A549 (cell line): ENCODE measurements around the gene CNTN5. TPM values are rescaled to one million over a fixed set of nuclear protein-coding genes. Genes with fewer than 3 reads are reported as not detected.

ENCODE experiments used
- ATAC-seq, 2 experiments: fragments of 200-7000 bp in 1 of 2; fragments of >200 bp in 1 of 2; cut with Nextera tagmentation in 1 of 2; cut with Tn5 transposase in 1 of 2; 3 replicates each; pipeline versions ENCODE4 v1.8.0 to v1.9.1; 2018 to 2020; ENCODE audit warnings: mild to moderate bottlenecking in 1 of 2, moderate library complexity in 1 of 2
- CTCF ChIA-PET: fragments of 300-600 bp; sonication (Branson Sonifier 250); formaldehyde crosslinking; extraction: SDS; loops from one replicate; lab custom pipeline; 2021; ENCODE audit warnings: antibody characterized with exemption, inconsistent platforms; lab: Yijun Ruan, JAX
- POLR2A ChIA-PET: fragments of 350-600 bp; formaldehyde crosslinking; extraction: SDS; loops from one replicate; lab custom pipeline; 2021; ENCODE audit warnings: antibody characterized with exemption, inconsistent platforms; lab: Yijun Ruan, JAX
- DNase-seq, 2 experiments: peaks; one replicate each; pipeline versions ENCODE4 v3.0.0 to v3.0.0-alpha.2; 2011 to 2016; ENCODE audit warnings: low read depth in 1 of 2, low spot score in 1 of 2
- FAIRE-seq: peaks from 2 replicates; lab custom pipeline; 2011; peaks lifted over from hg19 to GRCh38; lab: Jason Lieb, UNC
- H3K27ac ChIP-seq, 2 experiments: fragments of >200 bp; sonication (Bioruptor Twin); formaldehyde crosslinking; 3 replicates each; pipeline ENCODE4 v1.5.1; 2016 to 2017
- H3K4me1 ChIP-seq: fragments of >200 bp; sonication (Bioruptor Twin); formaldehyde crosslinking; 3 replicates; pipeline ENCODE4 v1.6.1; 2016
- H3K4me2 ChIP-seq: fragments of >200 bp; sonication (Bioruptor Twin); formaldehyde crosslinking; 3 replicates; pipeline ENCODE4 v1.6.1; 2016
- H3K4me3 ChIP-seq: fragments of >200 bp; sonication (Bioruptor Twin); formaldehyde crosslinking; 3 replicates; pipeline ENCODE4 v1.5.1; 2016
- H3K9me3 ChIP-seq: fragments of >200 bp; sonication (Bioruptor Twin); formaldehyde crosslinking; 3 replicates; pipeline ENCODE4 v1.6.1; 2016
- ATOH8 ChIP-seq: fragments of 250-450 bp; sonication (Bioruptor Pico); IDR thresholded peaks from 2 replicates; pipeline ENCODE4 v1.5.0; 2020; ENCODE audit warnings: low read depth, mild to moderate bottlenecking, moderate library complexity
- BHLHE40 ChIP-seq: IDR thresholded peaks from 2 replicates; pipeline ENCODE4 v1.6.1; 2012; ENCODE audit warnings: low read depth, low read length, inconsistent platforms
- CBX2 ChIP-seq: fragments of 200-600 bp; sonication (generic); IDR thresholded peaks from 2 replicates; pipeline ENCODE4 v1.6.1; 2016; ENCODE audit warnings: low read depth, mild to moderate bottlenecking, borderline replicate concordance
- CBX8 ChIP-seq: fragments of 200-600 bp; sonication (generic); IDR thresholded peaks from 2 replicates; pipeline ENCODE4 v1.6.1; 2016
- ELK1 ChIP-seq: fragments of 150-350 bp; IDR thresholded peaks from 2 replicates; pipeline ENCODE4 v1.6.1; 2014; ENCODE audit warnings: low read depth, mild to moderate bottlenecking, low read length
- FOSB ChIP-seq: fragments of 250-450 bp; sonication (Bioruptor Pico); IDR thresholded peaks from 2 replicates; pipeline ENCODE4 v1.5.0; 2020; ENCODE audit warnings: mild to moderate bottlenecking, moderate library complexity
- HDAC2 ChIP-seq: fragments of 200-600 bp; sonication (generic); IDR thresholded peaks from 2 replicates; pipeline ENCODE4 v1.6.1; 2016
- HOXB13 ChIP-seq: fragments of 250-450 bp; sonication (Bioruptor Pico); IDR thresholded peaks from 2 replicates; pipeline ENCODE4 v1.5.0; 2020; ENCODE audit warnings: low read depth, mild to moderate bottlenecking, moderate library complexity
- HOXB5 ChIP-seq: fragments of 250-450 bp; sonication (Bioruptor Pico); IDR thresholded peaks from 2 replicates; pipeline ENCODE4 v1.5.0; 2020; ENCODE audit warnings: mild to moderate bottlenecking, moderate library complexity
- JUN ChIP-seq, 2 experiments: fragments of >200 bp; sonication (Bioruptor Twin); formaldehyde crosslinking; IDR thresholded peaks; 2 replicates in 1 of 2; 3 replicates in 1 of 2; pipeline ENCODE4 v1.6.1; 2016 to 2017
- NFE2L2 ChIP-seq: fragments of 150-350 bp; conservative IDR thresholded peaks from 2 replicates; pipeline ENCODE4 v1.6.1; 2014; ENCODE audit warnings: low read length
- NPAS2 ChIP-seq: fragments of 250-450 bp; sonication (Bioruptor Pico); IDR thresholded peaks from 2 replicates; pipeline ENCODE4 v1.8.0; 2022; ENCODE audit warnings: mild to moderate bottlenecking, moderate library complexity, borderline replicate concordance
- NR3C1 ChIP-seq: fragments of >200 bp; sonication (Bioruptor Twin); formaldehyde crosslinking; IDR thresholded peaks from 3 replicates; pipeline ENCODE4 v1.6.1; 2017
- PHF8 ChIP-seq: fragments of 200-600 bp; sonication (generic); IDR thresholded peaks from 2 replicates; pipeline ENCODE4 v1.6.1; 2016; ENCODE audit warnings: low read depth, mild to moderate bottlenecking, antibody characterized with exemption, moderate library complexity, borderline replicate concordance
- RAD21 ChIP-seq, 2 experiments: fragments of >200 bp in 1 of 2; sonication (Bioruptor Twin) in 1 of 2; formaldehyde crosslinking in 1 of 2; IDR thresholded peaks in 1 of 2; conservative IDR thresholded peaks in 1 of 2; 2 replicates in 1 of 2; 3 replicates in 1 of 2; pipeline ENCODE4 v1.6.1; 2012 to 2018; ENCODE audit warnings: inconsistent platforms in 1 of 2
- RNF2 ChIP-seq: fragments of 200-600 bp; sonication (generic); IDR thresholded peaks from 2 replicates; pipeline ENCODE4 v1.6.1; 2016; ENCODE audit warnings: low read depth, mild to moderate bottlenecking, antibody characterized with exemption, moderate library complexity, borderline replicate concordance
- SREBF2 ChIP-seq: fragments of 450-650 bp; IDR thresholded peaks from 2 replicates; pipeline ENCODE4 v1.6.1; 2014; ENCODE audit warnings: mild to moderate bottlenecking, moderate library complexity
- USF2 ChIP-seq: fragments of 450-650 bp; IDR thresholded peaks from 2 replicates; pipeline ENCODE4 v1.6.1; 2014; ENCODE audit warnings: antibody characterized with exemption
- ZSCAN20 ChIP-seq: fragments of 250-450 bp; sonication (Bioruptor Pico); IDR thresholded peaks from 2 replicates; pipeline ENCODE4 v1.8.0; 2022; ENCODE audit warnings: mild to moderate bottlenecking, moderate library complexity
- WGBS: methylation state at CpG from one replicate; pipeline ENCODE4 v1.1.6; 2017; ENCODE audit errors: missing lambda C conversion rate; 5-methylcytosine and 5-hydroxymethylcytosine counted together
- polyA plus RNA-seq, 4 experiments: library from polyadenylated mRNA; depleted of rRNA in 3 of 4; stranded (reverse); fragments of >200 nt; fragmentation: RNase III in 1 of 4; extraction: RNeasy Plus Mini Kit Qiagen cat#74134 plus additional on column Dnase treatment in 1 of 4; gene quantifications; 2 replicates in 3 of 4; 3 replicates in 1 of 4; pipeline ENCODE4 v1.2.3, GENCODE V29; 2011 to 2017
- TF ChIP-seq, protein P1 (sequence below): fragments of 250-450 bp; sonication (Bioruptor Pico); IDR thresholded peaks from 2 replicates; pipeline ENCODE4 v1.5.0; 2021; ENCODE audit warnings: mild to moderate bottlenecking, moderate library complexity, borderline replicate concordance
- TF ChIP-seq, protein P2 (sequence below): fragments of 200-600 bp; sonication (generic); IDR thresholded peaks from 2 replicates; pipeline ENCODE4 v1.6.1; 2016; ENCODE audit warnings: antibody characterized with exemption, mild to moderate bottlenecking, moderate library complexity

The CNTN5 gene
- polyA plus RNA-seq, 2 of the 4 experiments (the other 2 are of a cell fraction) = 0.08 TPM; not detected in 1

GRCh38 chr11:99162819-99163218 lies 142.1 kb downstream of the CNTN5 start:
- WGBS = 60% methylated on average over 5 of the region's 5 CpGs
- Histone ChIP-seq H3K9me3 (no peaks in the 10 kb centered on the region), H3K27ac (no peak overlapping the region), H3K4me2 (no peak overlapping the region), H3K4me3 (no peak overlapping the region), H3K4me1 (no peaks in the 10 kb centered on the region)
- no peak for TF ChIP-seq NR3C1
- no peak for TF ChIP-seq ATOH8
- ATAC-seq (no peak), FAIRE-seq (no peak), DNase-seq (no peak)
- ChIA-PET POLR2A (no interaction called here), CTCF (no interaction called here)

GRCh38 chr11:99170591-99170990 lies 149.8 kb downstream of the CNTN5 start:
- TF ChIP-seq NFE2L2 = no peak
- TF ChIP-seq CBX8 = no peak
- TF ChIP-seq PHF8 = no peak
- TF ChIP-seq, protein P1, sequence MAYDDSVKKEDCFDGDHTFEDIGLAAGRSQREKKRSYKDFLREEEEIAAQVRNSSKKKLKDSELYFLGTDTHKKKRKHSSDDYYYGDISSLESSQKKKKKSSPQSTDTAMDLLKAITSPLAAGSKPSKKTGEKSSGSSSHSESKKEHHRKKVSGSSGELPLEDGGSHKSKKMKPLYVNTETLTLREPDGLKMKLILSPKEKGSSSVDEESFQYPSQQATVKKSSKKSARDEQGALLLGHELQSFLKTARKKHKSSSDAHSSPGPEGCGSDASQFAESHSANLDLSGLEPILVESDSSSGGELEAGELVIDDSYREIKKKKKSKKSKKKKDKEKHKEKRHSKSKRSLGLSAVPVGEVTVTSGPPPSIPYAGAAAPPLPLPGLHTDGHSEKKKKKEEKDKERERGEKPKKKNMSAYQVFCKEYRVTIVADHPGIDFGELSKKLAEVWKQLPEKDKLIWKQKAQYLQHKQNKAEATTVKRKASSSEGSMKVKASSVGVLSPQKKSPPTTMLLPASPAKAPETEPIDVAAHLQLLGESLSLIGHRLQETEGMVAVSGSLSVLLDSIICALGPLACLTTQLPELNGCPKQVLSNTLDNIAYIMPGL = no peak
- no peak for TF ChIP-seq USF2
- no peak for TF ChIP-seq HDAC2
- no peak for TF ChIP-seq RNF2
- no peak for TF ChIP-seq HOXB13 (CRISPR knock-in tag)
- TF ChIP-seq ZSCAN20 (CRISPR knock-in tag) = no peak
- TF ChIP-seq BHLHE40 = no peak
- TF ChIP-seq JUN (IDR thresholded peaks at IDR 0.05) = no peak
- no peak for TF ChIP-seq HOXB5 (CRISPR knock-in tag)
- TF ChIP-seq, protein P2, sequence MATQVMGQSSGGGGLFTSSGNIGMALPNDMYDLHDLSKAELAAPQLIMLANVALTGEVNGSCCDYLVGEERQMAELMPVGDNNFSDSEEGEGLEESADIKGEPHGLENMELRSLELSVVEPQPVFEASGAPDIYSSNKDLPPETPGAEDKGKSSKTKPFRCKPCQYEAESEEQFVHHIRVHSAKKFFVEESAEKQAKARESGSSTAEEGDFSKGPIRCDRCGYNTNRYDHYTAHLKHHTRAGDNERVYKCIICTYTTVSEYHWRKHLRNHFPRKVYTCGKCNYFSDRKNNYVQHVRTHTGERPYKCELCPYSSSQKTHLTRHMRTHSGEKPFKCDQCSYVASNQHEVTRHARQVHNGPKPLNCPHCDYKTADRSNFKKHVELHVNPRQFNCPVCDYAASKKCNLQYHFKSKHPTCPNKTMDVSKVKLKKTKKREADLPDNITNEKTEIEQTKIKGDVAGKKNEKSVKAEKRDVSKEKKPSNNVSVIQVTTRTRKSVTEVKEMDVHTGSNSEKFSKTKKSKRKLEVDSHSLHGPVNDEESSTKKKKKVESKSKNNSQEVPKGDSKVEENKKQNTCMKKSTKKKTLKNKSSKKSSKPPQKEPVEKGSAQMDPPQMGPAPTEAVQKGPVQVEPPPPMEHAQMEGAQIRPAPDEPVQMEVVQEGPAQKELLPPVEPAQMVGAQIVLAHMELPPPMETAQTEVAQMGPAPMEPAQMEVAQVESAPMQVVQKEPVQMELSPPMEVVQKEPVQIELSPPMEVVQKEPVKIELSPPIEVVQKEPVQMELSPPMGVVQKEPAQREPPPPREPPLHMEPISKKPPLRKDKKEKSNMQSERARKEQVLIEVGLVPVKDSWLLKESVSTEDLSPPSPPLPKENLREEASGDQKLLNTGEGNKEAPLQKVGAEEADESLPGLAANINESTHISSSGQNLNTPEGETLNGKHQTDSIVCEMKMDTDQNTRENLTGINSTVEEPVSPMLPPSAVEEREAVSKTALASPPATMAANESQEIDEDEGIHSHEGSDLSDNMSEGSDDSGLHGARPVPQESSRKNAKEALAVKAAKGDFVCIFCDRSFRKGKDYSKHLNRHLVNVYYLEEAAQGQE = no peak
- TF ChIP-seq ELK1 = no peak
- no peak for FAIRE-seq
- Histone ChIP-seq H3K4me1 (no peaks in the 10 kb centered on the region), H3K4me2 (no peak overlapping the region), H3K27ac (no peak overlapping the region), H3K4me3 (no peak overlapping the region), H3K9me3 (no peaks in the 10 kb centered on the region)
- ChIA-PET POLR2A (no interaction called here), CTCF (no interaction called here)
- no peak for ATAC-seq
- DNase-seq = no peak

- no peak for FAIRE-seq
- no peak for ATAC-seq
- WGBS = 31% methylated on average over 5 of the region's 5 CpGs
- H3K9me3 ChIP-seq = no peaks in the 10 kb centered on the region
- no peaks in the 10 kb centered on the region for H3K4me1 ChIP-seq
- H3K27ac ChIP-seq = no peak overlapping the region
- DNase-seq = no peak
- POLR2A ChIA-PET = no interaction called here
- CTCF ChIA-PET = no interaction called here
- no peak overlapping the region for H3K4me2 ChIP-seq
- H3K4me3 ChIP-seq = no peak overlapping the region
- TF ChIP-seq NPAS2 (no peak), CBX2 (no peak), RAD21 (conservative IDR thresholded peaks at IDR 0.05 in 1 of 2, IDR thresholded peaks at IDR 0.05 in 1 of 2) (no peak), FOSB (CRISPR knock-in tag) (no peak), SREBF2 (no peak)
- TF ChIP-seq, protein P2 = no peak
Observed at GRCh38 chr11:99171330-99171729, 150.6 kb downstream of the CNTN5 start.
